Transverse colon (tissue), 3 donors: ENCODE measurements around the gene HS1BP3.

Source experiments
- POLR2A ChIP-seq: fragments of 450-650 bp; IDR thresholded peaks from one replicate; pipeline ENCODE4 v1.6.1; 2016; ENCODE audit warnings: antibody characterized with exemption, mild to moderate bottlenecking, moderate library complexity
- TF ChIP-seq, protein P1 (sequence below), 5 experiments: fragments of 200-600 bp in 3 of 5; fragments of 450-650 bp in 2 of 5; sonication (generic) in 3 of 5; IDR thresholded peaks; 1 replicate in 2 of 5; 2 replicates in 3 of 5; pipeline ENCODE4 v1.5.1; 2016 to 2017; ENCODE audit warnings: antibody characterized with exemption in 5 of 5, inconsistent platforms in 3 of 5, mild to moderate bottlenecking in 2 of 5, moderate library complexity in 1 of 5

DNA sequence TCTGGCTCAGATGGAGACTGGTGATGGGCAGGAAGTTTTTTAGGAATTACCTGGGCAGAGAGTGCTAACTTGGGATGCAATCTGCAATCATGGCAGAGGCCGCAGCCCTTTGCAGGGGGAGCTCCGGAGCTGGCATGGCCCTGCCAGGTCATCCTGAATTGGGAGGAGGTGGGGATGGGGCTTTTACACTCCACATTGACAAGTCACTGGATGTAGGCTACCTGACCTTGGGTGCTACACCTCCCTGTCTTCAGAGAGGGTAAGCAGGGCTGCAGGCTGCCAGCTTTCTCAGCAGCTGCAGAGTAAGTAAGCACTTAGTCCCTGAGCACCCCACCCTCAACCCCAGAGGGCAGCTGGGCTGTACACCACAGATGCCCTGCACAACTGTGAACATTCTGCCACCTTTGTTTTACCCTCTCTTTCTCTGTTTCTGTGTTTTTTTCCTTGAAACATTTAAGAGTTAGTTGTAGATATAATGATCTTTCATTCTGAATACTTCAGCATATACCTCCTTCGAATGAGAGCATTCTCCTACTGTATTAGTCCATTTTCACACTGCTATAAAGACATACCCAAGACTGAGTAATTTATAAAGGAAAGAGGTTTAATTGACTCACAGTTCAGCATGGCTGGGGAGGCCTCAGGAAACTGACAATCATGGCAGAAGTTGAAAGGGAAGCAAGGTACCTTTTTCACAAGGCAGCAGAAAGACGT, 6.8 kb upstream of the HS1BP3 start:
- TF ChIP-seq, protein P1, sequence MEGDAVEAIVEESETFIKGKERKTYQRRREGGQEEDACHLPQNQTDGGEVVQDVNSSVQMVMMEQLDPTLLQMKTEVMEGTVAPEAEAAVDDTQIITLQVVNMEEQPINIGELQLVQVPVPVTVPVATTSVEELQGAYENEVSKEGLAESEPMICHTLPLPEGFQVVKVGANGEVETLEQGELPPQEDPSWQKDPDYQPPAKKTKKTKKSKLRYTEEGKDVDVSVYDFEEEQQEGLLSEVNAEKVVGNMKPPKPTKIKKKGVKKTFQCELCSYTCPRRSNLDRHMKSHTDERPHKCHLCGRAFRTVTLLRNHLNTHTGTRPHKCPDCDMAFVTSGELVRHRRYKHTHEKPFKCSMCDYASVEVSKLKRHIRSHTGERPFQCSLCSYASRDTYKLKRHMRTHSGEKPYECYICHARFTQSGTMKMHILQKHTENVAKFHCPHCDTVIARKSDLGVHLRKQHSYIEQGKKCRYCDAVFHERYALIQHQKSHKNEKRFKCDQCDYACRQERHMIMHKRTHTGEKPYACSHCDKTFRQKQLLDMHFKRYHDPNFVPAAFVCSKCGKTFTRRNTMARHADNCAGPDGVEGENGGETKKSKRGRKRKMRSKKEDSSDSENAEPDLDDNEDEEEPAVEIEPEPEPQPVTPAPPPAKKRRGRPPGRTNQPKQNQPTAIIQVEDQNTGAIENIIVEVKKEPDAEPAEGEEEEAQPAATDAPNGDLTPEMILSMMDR (IDR thresholded peaks at IDR 0.05), result no peak
- TF ChIP-seq POLR2A, result no peak
